HEK293T (cell line): ENCODE data around the gene HS3ST3A1.

Experiments used
- CTCF ChIA-PET: fragments of 350-600 bp; formaldehyde crosslinking; extraction: SDS; loops from one replicate; lab custom pipeline; 2021; ENCODE audit warnings: antibody characterized with exemption, inconsistent platforms; lab: Yijun Ruan, JAX
- POLR2A ChIA-PET: fragments of 350-600 bp; formaldehyde crosslinking; extraction: SDS; loops from one replicate; lab custom pipeline; 2020; ENCODE audit warnings: antibody characterized with exemption, inconsistent platforms; lab: Yijun Ruan, JAX
- DNase-seq: peaks from one replicate; pipeline ENCODE4 v3.0.0; 2012; ENCODE audit warnings: mixed read lengths; ENCODE audit errors: extremely low spot score
- ARNT ChIP-seq: fragments of 450-650 bp; IDR thresholded peaks from 2 replicates; pipeline ENCODE4 v1.6.1; 2017; ENCODE audit warnings: mild to moderate bottlenecking
- BHLHE40 ChIP-seq: fragments of 450-650 bp; IDR thresholded peaks from 2 replicates; pipeline ENCODE4 v1.6.1; 2016; ENCODE audit warnings: mild to moderate bottlenecking, moderate library complexity, borderline replicate concordance
- CTBP1 ChIP-seq: fragments of 450-650 bp; IDR thresholded peaks from 2 replicates; pipeline ENCODE4 v1.6.1; 2016; ENCODE audit warnings: borderline replicate concordance
- ELF4 ChIP-seq: fragments of 450-650 bp; IDR thresholded peaks from 2 replicates; pipeline ENCODE4 v1.6.1; 2017; ENCODE audit warnings: antibody characterized with exemption
- FOXA1 ChIP-seq: fragments of 450-650 bp; IDR thresholded peaks from 2 replicates; pipeline ENCODE4 v1.6.1; 2016; ENCODE audit warnings: mild to moderate bottlenecking
- FOXK2 ChIP-seq: fragments of 450-650 bp; IDR thresholded peaks from 2 replicates; pipeline ENCODE4 v1.6.1; 2016; ENCODE audit warnings: mild to moderate bottlenecking
- FOXM1 ChIP-seq: fragments of 450-650 bp; IDR thresholded peaks from 2 replicates; pipeline ENCODE4 v1.6.1; 2017; ENCODE audit warnings: mild to moderate bottlenecking, borderline replicate concordance
- HDGF ChIP-seq: fragments of 450-650 bp; IDR thresholded peaks from 2 replicates; pipeline ENCODE4 v1.6.1; 2017; ENCODE audit warnings: antibody characterized with exemption, borderline replicate concordance
- L3MBTL2 ChIP-seq: fragments of 450-650 bp; conservative IDR thresholded peaks from 2 replicates; pipeline ENCODE4 v1.6.1; 2016; ENCODE audit warnings: mild to moderate bottlenecking
- LEF1 ChIP-seq: fragments of 450-650 bp; IDR thresholded peaks from 2 replicates; pipeline ENCODE4 v1.6.1; 2017; ENCODE audit warnings: mild to moderate bottlenecking, borderline replicate concordance
- NFRKB ChIP-seq: fragments of 450-650 bp; IDR thresholded peaks from 2 replicates; pipeline ENCODE4 v1.6.1; 2016; ENCODE audit warnings: mild to moderate bottlenecking, moderate library complexity
- PKNOX1 ChIP-seq: fragments of 450-650 bp; IDR thresholded peaks from 2 replicates; pipeline ENCODE4 v1.6.1; 2016
- SP1 ChIP-seq: fragments of 450-650 bp; IDR thresholded peaks from 2 replicates; pipeline ENCODE4 v1.6.1; 2017
- SUZ12 ChIP-seq: fragments of 450-650 bp; IDR thresholded peaks from 2 replicates; pipeline ENCODE4 v1.6.1; 2016; ENCODE audit warnings: mild to moderate bottlenecking
- TARDBP ChIP-seq: fragments of 450-650 bp; IDR thresholded peaks from 2 replicates; pipeline ENCODE4 v1.6.1; 2016
- ZNF384 ChIP-seq: fragments of 450-650 bp; IDR thresholded peaks from 2 replicates; pipeline ENCODE4 v1.6.1; 2016

The HS3ST3A1 gene

DNA sequence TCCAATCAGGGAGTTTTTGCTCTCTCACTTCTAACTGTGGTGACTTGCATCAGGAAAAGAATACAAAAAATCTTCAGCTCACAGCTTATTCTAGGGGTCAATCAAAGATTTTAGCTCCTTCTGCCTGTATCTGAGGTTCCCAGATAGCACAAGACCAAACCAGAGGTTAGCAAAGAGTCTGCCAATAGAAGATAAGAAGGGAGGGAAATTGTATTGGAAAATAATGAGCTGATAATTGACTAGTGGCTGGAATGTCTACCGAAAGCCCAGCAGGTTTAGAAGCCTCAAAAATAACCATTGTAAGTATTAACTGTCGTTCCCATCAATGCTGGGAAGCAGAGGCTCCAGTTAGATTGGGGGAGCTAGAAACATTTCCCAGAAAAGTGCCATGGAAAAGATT is 26.3 kb downstream of the HS3ST3A1 start:
- TF ChIP-seq TARDBP (no peak), NFRKB (no peak), PKNOX1 (no peak), L3MBTL2 (no peak), FOXA1 (no peak), CTBP1 (no peak), HDGF (no peak), ELF4 (no peak), SP1 (no peak), SUZ12 (no peak), FOXK2 (no peak), LEF1 (no peak), ARNT (no peak), ZNF384 (no peak), BHLHE40 (no peak), FOXM1 (no peak)
- DNase-seq: no peak
- CTCF ChIA-PET: interaction anchor here (1.1 kb wide), 1 partner anchor 13 kb away, joined by 3 read pairs; no protein-coding TSS in a partner anchor
- POLR2A ChIA-PET: interaction anchor here (0.8 kb wide), 1 partner anchor 725 kb away, joined by 4 read pairs; the partner anchor contains the start of gene HS3ST3B1

DNA sequence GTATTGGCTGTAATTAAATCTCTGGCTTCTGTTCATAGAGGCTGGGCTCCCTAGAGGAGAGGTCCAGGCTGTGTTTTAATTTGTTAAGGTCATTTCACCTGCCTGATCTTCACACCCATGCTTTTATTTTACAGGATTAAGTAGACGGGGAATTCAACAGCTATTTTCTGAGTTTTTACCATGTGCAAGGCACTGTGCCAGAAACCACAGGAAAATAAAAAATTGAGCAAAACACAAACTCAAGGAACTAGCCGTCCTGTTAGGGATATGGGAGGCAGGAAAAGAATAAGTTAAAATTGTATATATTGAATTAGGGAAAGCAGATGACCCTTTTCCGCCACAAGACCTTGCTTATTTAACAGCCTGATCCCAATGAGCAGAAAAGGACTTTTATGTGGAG is 29.1 kb downstream of the HS3ST3A1 start:
- DNase-seq: no peak
- POLR2A ChIA-PET: no interaction called here
- TF ChIP-seq SUZ12 (no peak), FOXK2 (no peak), SP1 (no peak), ARNT (no peak), CTBP1 (no peak), ELF4 (no peak), TARDBP (no peak), ZNF384 (no peak), HDGF (no peak)
- CTCF ChIA-PET: no interaction called here

DNA sequence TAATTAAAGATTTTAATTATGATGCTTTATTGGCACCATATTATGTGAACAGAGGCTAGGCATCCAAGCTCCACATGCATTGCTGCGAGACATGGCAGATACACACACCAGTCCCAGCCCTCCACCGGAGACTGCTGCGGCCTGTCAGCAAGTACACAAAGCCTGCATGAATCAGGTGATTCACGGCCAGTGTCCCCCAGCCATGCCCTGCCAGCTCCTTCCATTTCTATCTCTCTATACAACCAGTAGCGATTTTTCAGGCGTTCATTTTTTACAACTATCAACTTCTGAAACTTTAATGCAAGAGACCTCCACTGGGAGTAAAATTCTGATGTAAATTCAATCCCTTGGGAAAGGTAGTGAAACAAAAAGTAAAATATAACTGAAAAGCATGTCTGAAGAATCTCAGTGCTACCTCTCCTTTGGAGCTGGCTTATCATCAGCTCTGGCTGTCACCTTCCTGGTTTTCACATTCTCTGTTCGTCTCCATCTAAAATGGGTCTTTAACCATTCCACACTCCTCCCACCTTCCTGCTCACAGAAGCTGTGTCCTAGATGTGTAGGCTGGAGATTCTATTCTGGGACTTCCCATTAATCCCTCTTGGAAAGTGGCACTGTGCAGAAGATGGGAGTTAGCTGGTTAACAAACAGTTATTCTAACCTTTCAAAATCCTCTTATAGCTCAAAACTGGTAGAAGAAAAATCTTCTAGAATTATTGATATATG is 32.2 kb downstream of the HS3ST3A1 start:
- ChIA-PET POLR2A (interaction anchor here (0.7 kb wide), 1 partner anchor 16 kb away, joined by 3 read pairs; no protein-coding TSS in a partner anchor), CTCF (no interaction called here)
- no peak for TF ChIP-seq FOXK2
- no peak for TF ChIP-seq ELF4
- no peak for TF ChIP-seq ARNT
- TF ChIP-seq BHLHE40: no peak
- TF ChIP-seq PKNOX1: no peak
- TF ChIP-seq L3MBTL2: no peak
- no peak for TF ChIP-seq CTBP1
- no peak for TF ChIP-seq ZNF384
- TF ChIP-seq SP1: no peak
- DNase-seq: no peak

DNA sequence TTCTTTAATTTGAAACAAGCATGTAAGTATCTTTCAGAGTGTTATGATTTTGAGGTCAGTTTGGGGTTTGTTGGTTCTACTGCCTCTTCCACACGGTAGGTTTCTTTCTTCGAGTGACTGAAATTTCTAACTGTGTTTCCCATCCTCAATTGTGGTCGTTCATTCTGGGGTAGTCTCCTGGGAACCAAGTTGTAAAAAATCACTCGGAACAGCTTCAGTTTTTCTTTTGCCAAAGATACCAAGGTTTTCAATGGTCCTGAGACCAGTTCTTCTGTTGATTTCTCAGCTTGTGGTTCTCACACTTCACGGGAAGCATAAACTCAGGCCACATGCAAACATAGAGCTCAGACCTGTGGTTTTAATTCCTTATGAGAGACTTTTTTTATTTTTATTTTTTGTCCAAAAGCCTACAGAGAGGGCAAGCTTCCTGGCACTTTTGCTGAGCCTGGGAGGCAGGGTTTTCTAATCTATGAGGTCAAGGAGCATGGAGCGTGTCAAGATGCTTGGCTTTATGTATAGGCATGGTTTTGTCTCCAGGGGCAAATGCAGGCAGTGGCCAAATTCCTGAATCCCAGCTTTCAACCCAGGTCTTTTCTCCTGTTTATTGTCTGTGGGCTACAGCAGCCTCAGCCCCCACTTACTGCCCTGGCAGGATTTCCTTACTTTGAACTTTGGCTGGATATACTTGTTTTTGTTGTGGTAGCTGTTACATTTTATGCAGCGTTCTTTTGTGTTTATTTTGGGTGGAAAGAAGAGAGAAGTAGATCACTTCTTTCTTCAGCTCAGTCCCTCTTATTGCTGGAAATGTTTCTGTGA is 32.9 kb downstream of the HS3ST3A1 start:
- ChIA-PET CTCF (no interaction called here), POLR2A (no interaction called here)
- no peak for DNase-seq
- no peak for TF ChIP-seq PKNOX1
- TF ChIP-seq FOXA1: no peak

GRCh38 chr17:13563866-13564265 is 37.9 kb downstream of the HS3ST3A1 start:
- POLR2A ChIA-PET: interaction anchor here (1.9 kb wide), 1 partner anchor 546 kb away, joined by 4 read pairs; the partner anchor contains the start of gene ELAC2
- no peak for TF ChIP-seq NFRKB

DNA sequence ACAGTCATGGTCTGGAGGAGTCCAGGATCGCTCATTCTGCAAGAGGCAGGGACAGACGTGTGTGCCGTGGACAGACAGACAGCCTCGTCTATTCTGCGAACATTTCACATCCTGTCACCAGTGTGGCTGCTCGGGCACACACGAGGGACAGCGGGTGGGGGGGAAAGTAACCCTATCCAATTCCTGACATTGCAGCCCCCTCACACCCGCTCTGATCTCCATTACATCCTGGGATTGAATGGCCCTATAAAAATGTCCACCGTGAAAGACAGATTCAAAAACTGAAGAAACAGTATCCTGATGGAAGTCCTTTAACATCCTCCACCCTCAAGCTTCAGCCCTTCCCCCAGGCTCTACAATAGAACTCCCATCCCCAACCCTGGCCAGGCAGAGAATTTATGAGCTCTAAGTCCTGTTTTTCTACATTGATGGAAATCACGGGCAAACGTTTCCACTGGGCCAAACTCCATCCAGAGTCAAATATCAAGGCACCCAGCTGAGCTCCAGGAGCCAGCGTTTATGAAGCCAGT is 39.4 kb downstream of the HS3ST3A1 start:
- peak; percentile 65 for DNase-seq
- ChIA-PET POLR2A (interaction anchor here (0.9 to 1.9 kb wide), 2 partner anchors 28 to 544 kb away, joined by 4 read pairs; partner anchors contain the start of gene ELAC2), CTCF (interaction anchor here (1.2 to 1.4 kb wide), 2 partner anchors 13 to 32 kb away, joined by 3 to 4 read pairs; no protein-coding TSS in a partner anchor)
- TF ChIP-seq HDGF (no peak), LEF1 (no peak), PKNOX1 (peak; percentile 87)

More at GRCh38 chr17:13563866-13564265, 37.9 kb downstream of the HS3ST3A1 start:
- CTCF ChIA-PET: no interaction called here
- DNase-seq: no peak
